ENCODE results near the gene NPTX1.

The NPTX1 gene

GRCh38 chr17:80482555-80483308, 6.3 kb upstream of the NPTX1 start:
- TF ChIP-seq, protein P1, sequence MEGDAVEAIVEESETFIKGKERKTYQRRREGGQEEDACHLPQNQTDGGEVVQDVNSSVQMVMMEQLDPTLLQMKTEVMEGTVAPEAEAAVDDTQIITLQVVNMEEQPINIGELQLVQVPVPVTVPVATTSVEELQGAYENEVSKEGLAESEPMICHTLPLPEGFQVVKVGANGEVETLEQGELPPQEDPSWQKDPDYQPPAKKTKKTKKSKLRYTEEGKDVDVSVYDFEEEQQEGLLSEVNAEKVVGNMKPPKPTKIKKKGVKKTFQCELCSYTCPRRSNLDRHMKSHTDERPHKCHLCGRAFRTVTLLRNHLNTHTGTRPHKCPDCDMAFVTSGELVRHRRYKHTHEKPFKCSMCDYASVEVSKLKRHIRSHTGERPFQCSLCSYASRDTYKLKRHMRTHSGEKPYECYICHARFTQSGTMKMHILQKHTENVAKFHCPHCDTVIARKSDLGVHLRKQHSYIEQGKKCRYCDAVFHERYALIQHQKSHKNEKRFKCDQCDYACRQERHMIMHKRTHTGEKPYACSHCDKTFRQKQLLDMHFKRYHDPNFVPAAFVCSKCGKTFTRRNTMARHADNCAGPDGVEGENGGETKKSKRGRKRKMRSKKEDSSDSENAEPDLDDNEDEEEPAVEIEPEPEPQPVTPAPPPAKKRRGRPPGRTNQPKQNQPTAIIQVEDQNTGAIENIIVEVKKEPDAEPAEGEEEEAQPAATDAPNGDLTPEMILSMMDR (IDR thresholded peaks at IDR 0.05; ENCODE audit: extremely low read depth, missing control alignments) = no peak

GRCh38 chr17:80482058-80482318, 5.6 kb upstream of the NPTX1 start:
- TF ChIP-seq, protein P1 (IDR thresholded peaks at IDR 0.05; ENCODE audit: extremely low read depth, missing control alignments) = no peak
- no peak for DNase-seq (ENCODE audit: low spot score)

More at GRCh38 chr17:80482555-80483308, 6.3 kb upstream of the NPTX1 start:
- no peak for DNase-seq (ENCODE audit: low spot score)

GRCh38 chr17:80481284-80482057, 5.1 kb upstream of the NPTX1 start:
- no peak for DNase-seq (ENCODE audit: low spot score)
- TF ChIP-seq, protein P1 (IDR thresholded peaks at IDR 0.05; ENCODE audit: extremely low read depth, missing control alignments) = no peak

DNA sequence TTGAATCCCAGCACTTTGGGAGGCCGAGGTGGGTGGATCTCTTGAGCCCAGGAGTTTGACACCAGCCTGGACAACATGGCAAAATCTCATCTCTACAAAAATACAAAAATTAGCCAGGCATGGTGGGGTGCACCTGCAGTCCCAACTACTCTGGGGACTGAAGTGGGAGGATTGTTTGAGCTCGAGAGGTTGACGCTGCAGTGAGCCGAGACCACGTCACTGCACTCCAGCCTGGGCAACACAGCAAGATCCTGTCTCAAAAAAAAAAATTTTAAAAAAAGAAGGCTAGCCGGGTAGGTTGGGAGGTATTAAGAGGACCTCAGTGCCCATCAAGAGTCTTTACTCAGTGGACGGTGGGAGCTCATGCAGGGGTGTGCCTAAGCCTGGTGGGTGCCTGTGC, 3.8 kb upstream of the NPTX1 start:
- DNase-seq (ENCODE audit: low spot score) = no peak
- TF ChIP-seq, protein P1 (IDR thresholded peaks at IDR 0.05; ENCODE audit: extremely low read depth, missing control alignments) = no peak

GRCh38 chr17:80479246-80479566, 2.8 kb upstream of the NPTX1 start:
- TF ChIP-seq, protein P1 (IDR thresholded peaks at IDR 0.05; ENCODE audit: extremely low read depth, missing control alignments) = no peak
- no peak for DNase-seq (ENCODE audit: low spot score)

DNA sequence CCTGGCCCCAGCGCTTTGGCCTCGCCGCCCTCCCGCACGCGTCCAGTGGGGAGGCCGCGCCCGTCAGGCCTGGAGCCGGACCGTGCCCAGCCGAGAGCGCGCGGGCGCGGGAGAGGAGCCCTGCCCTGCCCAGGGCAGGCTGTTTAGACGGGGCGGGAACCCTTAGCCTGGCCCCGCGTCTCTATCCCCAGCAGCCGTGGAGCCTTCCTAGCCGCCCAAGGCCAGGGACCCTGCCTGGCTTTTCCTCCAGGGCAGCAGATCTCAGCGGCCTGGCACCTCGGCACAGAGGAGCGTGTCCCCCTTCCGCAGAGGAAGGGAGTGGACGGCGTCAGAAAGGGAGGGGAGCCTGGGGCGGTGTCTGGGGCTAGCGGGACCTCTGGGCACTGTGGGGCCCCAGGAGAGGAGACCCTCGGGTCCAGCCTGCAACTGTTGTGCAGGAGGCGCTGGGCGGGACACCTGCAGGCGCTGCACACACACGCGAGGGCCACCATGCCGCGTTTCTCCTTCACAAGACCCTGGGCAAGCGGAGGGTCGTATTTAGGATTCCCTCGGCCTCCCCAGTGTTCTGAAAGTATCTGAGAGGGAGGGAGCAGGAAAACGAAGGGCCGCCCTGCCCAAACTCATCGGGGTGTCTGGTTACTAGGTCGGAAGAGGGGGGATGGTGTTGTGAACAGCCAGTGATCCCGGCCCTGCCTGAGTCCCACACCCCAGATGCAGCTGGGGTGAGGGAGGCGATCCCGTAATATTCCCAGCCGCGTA, 2.3 kb upstream of the NPTX1 start:
- no peak for DNase-seq (ENCODE audit: low spot score)
- TF ChIP-seq, protein P1 (IDR thresholded peaks at IDR 0.05; ENCODE audit: extremely low read depth, missing control alignments) = no peak

Measured in GM20000 (cell line).